H1 (cell line): ENCODE data around the gene PCSK1N. TPM values are rescaled to one million over a fixed set of nuclear protein-coding genes. Genes with fewer than 3 reads are reported as not detected.

Experiments used
- CTCF ChIA-PET: fragments of 300-600 bp; sonication (Branson Sonifier 250); formaldehyde crosslinking; loops from one replicate; lab custom pipeline; 2021; ENCODE audit not compliant: partially characterized antibody; lab: Charles Lee
- POLR2A ChIA-PET: fragments of 300-600 bp; sonication (Branson Sonifier 250); formaldehyde crosslinking; loops from one replicate; lab custom pipeline; 2021; ENCODE audit warnings: inconsistent platforms; ENCODE audit not compliant: partially characterized antibody; lab: Charles Lee
- DNase-seq, 2 experiments: peaks; one replicate each; pipeline versions ENCODE4 v3.0.0 to v3.0.0-alpha.2; 2010 to 2022; ENCODE audit warnings: low spot score in 2 of 2, low read depth in 1 of 2, mixed read lengths in 1 of 2
- FAIRE-seq: peaks from 2 replicates; lab custom pipeline; 2011; peaks lifted over from hg19 to GRCh38; lab: Jason Lieb, UNC
- H2AFZ ChIP-seq: 2 replicates; pipeline ENCODE4 v1.8.1; 2012; ENCODE audit warnings: low read length, inconsistent platforms
- H2AK5ac ChIP-seq: 2 replicates; pipeline ENCODE4 v1.6.1; 2013; ENCODE audit warnings: low read depth, low read length
- H2BK120ac ChIP-seq: replicated peaks from 2 replicates; pipeline ENCODE3; 2013; ENCODE audit warnings: low read depth, low read length, inconsistent platforms
- H2BK12ac ChIP-seq: 2 replicates; pipeline ENCODE4 v1.6.1; 2013; ENCODE audit warnings: low read depth, low read length
- H2BK15ac ChIP-seq: 2 replicates; pipeline ENCODE4 v1.6.1; 2013; ENCODE audit warnings: low read length
- H2BK20ac ChIP-seq: 2 replicates; pipeline ENCODE4 v1.6.1; 2013; ENCODE audit warnings: low read length
- H2BK5ac ChIP-seq: 2 replicates; pipeline ENCODE4 v1.6.1; 2013; ENCODE audit warnings: low read depth, low read length
- H3K14ac ChIP-seq: 2 replicates; pipeline ENCODE4 v1.6.1; 2013; ENCODE audit warnings: inconsistent platforms; ENCODE audit not compliant: insufficient read length
- H3K18ac ChIP-seq: 2 replicates; pipeline ENCODE4 v1.6.1; 2013; ENCODE audit warnings: low read length; ENCODE audit errors: extremely low read depth
- H3K23ac ChIP-seq: 2 replicates; pipeline ENCODE4 v1.6.1; 2013; ENCODE audit warnings: inconsistent platforms; ENCODE audit not compliant: insufficient read length
- H3K23me2 ChIP-seq: 2 replicates; pipeline ENCODE4 v1.6.1; 2013; ENCODE audit warnings: low read depth, low read length
- H3K27ac ChIP-seq: 2 replicates; pipeline ENCODE4 v1.6.1; 2011; ENCODE audit warnings: low read depth, low read length, inconsistent platforms
- H3K27me3 ChIP-seq, 4 experiments: replicated peaks in 1 of 4; 1 replicate in 1 of 4; 2 replicates in 3 of 4; pipeline versions ENCODE4 v1.6.1 to v1.8.1; 2011 to 2013; ENCODE audit warnings: low read length in 3 of 4, mild to moderate bottlenecking in 3 of 4, inconsistent platforms in 2 of 4, mixed read lengths in 2 of 4, moderate library complexity in 1 of 4; ENCODE audit not compliant: control insufficient read depth in 3 of 4, insufficient read depth in 3 of 4; ENCODE audit errors: extremely low read depth in 1 of 4
- H3K36me3 ChIP-seq, 4 experiments: 2 replicates each; pipeline versions ENCODE4 v1.6.1 to v1.8.1; 2011 to 2013; ENCODE audit warnings: mild to moderate bottlenecking in 4 of 4, low read length in 3 of 4, moderate library complexity in 2 of 4, control low read depth in 1 of 4, inconsistent platforms in 1 of 4; ENCODE audit not compliant: insufficient read depth in 4 of 4, control insufficient read depth in 2 of 4
- H3K4ac ChIP-seq: replicated peaks from 2 replicates; pipeline ENCODE3; 2013; ENCODE audit warnings: low read length, low read depth, mixed read lengths, inconsistent platforms; ENCODE audit not compliant: insufficient read length
- H3K4me1 ChIP-seq, 4 experiments: replicated peaks in 1 of 4; 1 replicate in 1 of 4; 2 replicates in 3 of 4; pipeline versions ENCODE4 v1.6.1 to v1.8.1; 2011 to 2013; ENCODE audit warnings: low read length in 3 of 4, inconsistent platforms in 2 of 4, mixed read lengths in 1 of 4; ENCODE audit not compliant: insufficient read depth in 4 of 4, control insufficient read depth in 3 of 4
- H3K4me2 ChIP-seq, 2 experiments: 2 replicates each; pipeline versions ENCODE4 v1.6.1 to v1.8.1; 2011 to 2013; ENCODE audit warnings: low read depth in 2 of 2, low read length in 2 of 2, control low read depth in 1 of 2, inconsistent platforms in 1 of 2, mild to moderate bottlenecking in 1 of 2; ENCODE audit not compliant: insufficient read depth in 1 of 2
- H3K4me3 ChIP-seq, 4 experiments: fragments of 200-600, 300-600 bp in 1 of 4; sonication (generic), shearing (Covaris generic), sonication (Bioruptor Twin) in 1 of 4; 2 replicates each; pipeline versions ENCODE4 v1.5.1 to v1.8.1; 2011 to 2016; ENCODE audit warnings: low read length in 4 of 4, low read depth in 3 of 4, control low read depth in 2 of 4, inconsistent platforms in 2 of 4, mild to moderate bottlenecking in 2 of 4, mixed read lengths in 1 of 4, moderate library complexity in 1 of 4; ENCODE audit not compliant: insufficient read depth in 2 of 4; ENCODE audit errors: extremely low read depth in 1 of 4
- H3K56ac ChIP-seq: replicated peaks from 2 replicates; pipeline ENCODE3; 2013; ENCODE audit warnings: low read depth, mild to moderate bottlenecking, mixed read lengths, low read length, inconsistent platforms; ENCODE audit not compliant: insufficient read length
- H3K79me1 ChIP-seq: 2 replicates; pipeline ENCODE4 v1.6.1; 2013; ENCODE audit warnings: low read depth, low read length, control low read depth
- H3K79me2 ChIP-seq, 2 experiments: 2 replicates each; pipeline versions ENCODE4 v1.6.1 to v1.8.1; 2012 to 2013; ENCODE audit warnings: low read length in 2 of 2, mild to moderate bottlenecking in 2 of 2, inconsistent platforms in 1 of 2; ENCODE audit not compliant: insufficient read depth in 2 of 2, control insufficient read depth in 1 of 2
- H3K9ac ChIP-seq, 4 experiments: replicated peaks in 1 of 4; 1 replicate in 1 of 4; 2 replicates in 3 of 4; pipeline versions ENCODE4 v1.6.1 to v1.8.1; 2011 to 2013; ENCODE audit warnings: low read depth in 3 of 4, low read length in 3 of 4, control low read depth in 2 of 4, mild to moderate bottlenecking in 2 of 4, moderate library complexity in 2 of 4, inconsistent platforms in 1 of 4; ENCODE audit errors: extremely low read depth in 1 of 4
- H3K9me3 ChIP-seq, 2 experiments: 2 replicates each; pipeline versions ENCODE4 v1.6.1 to v1.8.1; 2012 to 2013; ENCODE audit warnings: mild to moderate bottlenecking in 2 of 2, moderate library complexity in 2 of 2, control low read depth in 1 of 2, inconsistent platforms in 1 of 2, low read depth in 1 of 2, low read length in 1 of 2, mixed read lengths in 1 of 2; ENCODE audit not compliant: insufficient read depth in 2 of 2
- H4K20me1 ChIP-seq, 2 experiments: replicated peaks in 1 of 2; 2 replicates each; pipeline versions ENCODE3 to v1.8.1; 2011 to 2013; ENCODE audit warnings: inconsistent platforms in 2 of 2, low read length in 2 of 2, mild to moderate bottlenecking in 1 of 2; ENCODE audit not compliant: insufficient read depth in 2 of 2, control insufficient read depth in 1 of 2
- H4K5ac ChIP-seq: 2 replicates; pipeline ENCODE4 v1.6.1; 2013; ENCODE audit warnings: low read length, low read depth, mixed read lengths, inconsistent platforms; ENCODE audit not compliant: insufficient read length
- H4K8ac ChIP-seq: 2 replicates; pipeline ENCODE4 v1.8.0; 2013; ENCODE audit warnings: mild to moderate bottlenecking, moderate library complexity, low read length, inconsistent platforms; ENCODE audit not compliant: insufficient read depth; ENCODE audit errors: extremely low read depth
- H4K91ac ChIP-seq: replicated peaks from 2 replicates; pipeline ENCODE3; 2013; ENCODE audit warnings: low read length, mixed read lengths, inconsistent platforms; ENCODE audit not compliant: insufficient read length
- CBX8 ChIP-seq: fragments of 300-800, 300-1000 bp; sonication (generic); IDR thresholded peaks from 2 replicates; pipeline ENCODE4 v1.7.1; 2016; ENCODE audit warnings: low read depth, low read length, borderline replicate concordance
- CEBPB ChIP-seq: IDR thresholded peaks from 2 replicates; pipeline ENCODE4 v1.6.1; 2012; ENCODE audit warnings: low read depth, low read length
- E2F6 ChIP-seq: IDR thresholded peaks from 2 replicates; pipeline ENCODE4 v1.6.1; 2012; ENCODE audit warnings: inconsistent platforms
- FOSL1 ChIP-seq: IDR thresholded peaks from 2 replicates; pipeline ENCODE4 v1.6.1; 2011; ENCODE audit warnings: mild to moderate bottlenecking, low read depth, low read length, moderate library complexity; ENCODE audit not compliant: insufficient read depth
- HDAC2 ChIP-seq, 2 experiments: fragments of 300-600 bp in 1 of 2; sonication (generic) in 1 of 2; IDR thresholded peaks; 2 replicates each; pipeline ENCODE4 v1.6.1; 2011 to 2012; ENCODE audit warnings: low read depth in 2 of 2, low read length in 2 of 2, mild to moderate bottlenecking in 2 of 2, moderate library complexity in 2 of 2, borderline replicate concordance in 1 of 2, inconsistent platforms in 1 of 2
- KDM1A ChIP-seq: fragments of 200-600, 300-600 bp; sonication (generic); IDR thresholded peaks from 2 replicates; pipeline ENCODE4 v1.7.1; 2016; ENCODE audit warnings: mild to moderate bottlenecking, low read length, borderline replicate concordance
- PHF8 ChIP-seq: fragments of 200-600 bp; sonication (generic); conservative IDR thresholded peaks from 2 replicates; pipeline ENCODE4 v1.7.1; 2012; ENCODE audit warnings: low read depth, mild to moderate bottlenecking, inconsistent platforms, low read length, moderate library complexity
- RAD21 ChIP-seq, 2 experiments: IDR thresholded peaks in 1 of 2; conservative IDR thresholded peaks in 1 of 2; 2 replicates each; pipeline ENCODE4 v1.6.1; 2011; ENCODE audit warnings: low read depth in 2 of 2, low read length in 2 of 2, improper control_type of control experiment in 1 of 2, inconsistent platforms in 1 of 2, mild to moderate bottlenecking in 1 of 2, moderate library complexity in 1 of 2
- RFX5 ChIP-seq: IDR thresholded peaks from 2 replicates; pipeline ENCODE4 v1.6.1; 2011; ENCODE audit warnings: low read depth, low read length, improper control_type of control experiment, borderline replicate concordance
- SIX5 ChIP-seq: IDR thresholded peaks from 2 replicates; pipeline ENCODE4 v1.6.1; 2011; ENCODE audit warnings: mild to moderate bottlenecking, low read depth, low read length
- SP2 ChIP-seq: IDR thresholded peaks from 2 replicates; pipeline ENCODE4 v1.6.1; 2012; ENCODE audit warnings: mild to moderate bottlenecking, low read length, inconsistent platforms
- TEAD4 ChIP-seq: IDR thresholded peaks from 2 replicates; pipeline ENCODE4 v1.6.1; 2012; ENCODE audit warnings: low read depth, low read length, inconsistent platforms, mixed read lengths
- WGBS, 2 experiments: shearing (Covaris generic) in 1 of 2; methylation state at CpG; one replicate each; pipeline versions ENCODE4 v1.1.6 to v1.1.7; 2013 to 2015; ENCODE audit warnings: low lambda C conversion rate in 2 of 2, mixed read lengths in 2 of 2, inconsistent platforms in 1 of 2, low coverage in 1 of 2, missing lambda C conversion rate in 1 of 2; ENCODE audit not compliant: insufficient replicate concordance in 2 of 2, insufficient coverage in 1 of 2, insufficient read length in 1 of 2; ENCODE audit errors: extremely low coverage in 1 of 2, missing lambda C conversion rate in 1 of 2; 5-methylcytosine and 5-hydroxymethylcytosine counted together
- polyA plus RNA-seq, 7 experiments: library from polyadenylated mRNA; depleted of rRNA in 3 of 7; stranded (reverse) in 5 of 7; unstranded in 2 of 7; fragments of >200 nt in 5 of 7; fragments of 200-250 nt in 2 of 7; gene quantifications; 1 replicate in 5 of 7; 2 replicates in 1 of 7; 4 replicates in 1 of 7; pipeline versions ENCODE4 v1.2.1 to v1.2.3, GENCODE V29; 2011 to 2013; ENCODE audit warnings: missing spikeins in 2 of 7, mixed read lengths in 2 of 7
- total RNA-seq: library from RNA; stranded (reverse); fragmentation: NEBNext Ultra II Directional; extraction: Animal tissue kit (Norgen Biotek cat#: 25700); gene quantifications from 2 replicates; pipeline ENCODE4 v1.2.1, GENCODE V29; 2021

Gene PCSK1N
- total and polyA plus RNA-seq, 2 of the 8 experiments (the other 6 are each of a cell fraction or from before 2014, with no cell fraction given) = 3.6 to 4.5 TPM

GRCh38 chrX:48791063-48791820 is 44.2 kb downstream of the PCSK1N start:
- Histone ChIP-seq H3K4ac (no peak overlapping the region), H2BK5ac (no peak overlapping the region), H3K9me3 (no peaks in the 10 kb centered on the region), H3K4me2 (no peak overlapping the region), H4K8ac (no peak overlapping the region), H3K9ac (no peak overlapping the region), H3K56ac (no peak overlapping the region), H3K18ac (no peak overlapping the region), H3K27me3 (no peaks in the 10 kb centered on the region), H4K91ac (no peak overlapping the region), H3K4me1 (no peaks in the 10 kb centered on the region), H3K79me1 (no peaks in the 10 kb centered on the region), H2BK15ac (no peak overlapping the region), H4K20me1 (no peaks in the 10 kb centered on the region), H2AK5ac (no peak overlapping the region), H3K79me2 (no peaks in the 10 kb centered on the region), H3K14ac (no peak overlapping the region), H3K27ac (no peak overlapping the region), H3K23ac (no peak overlapping the region), H2AFZ (no peak overlapping the region), H4K5ac (no peak overlapping the region), H3K36me3 (no peaks in the 10 kb centered on the region), H3K4me3 (no peak overlapping the region), H3K23me2 (no peaks in the 10 kb centered on the region), H2BK120ac (no peak overlapping the region), H2BK12ac (no peak overlapping the region), H2BK20ac (no peak overlapping the region)
- ChIA-PET CTCF (interaction anchor here (0.8 kb wide), 1 partner anchor 93 kb away, joined by 3 read pairs; no protein-coding TSS in a partner anchor), POLR2A (no interaction called here)
- DNase-seq = no peak
- FAIRE-seq = no peak
- 91% methylated on average over 4 of the region's 11 CpGs; no CpG with 5 or more reads in 1 of the 2 experiments for WGBS, 2 experiments
- TF ChIP-seq E2F6 = no peak
- no peak for TF ChIP-seq FOSL1
- no peak for TF ChIP-seq PHF8
- TF ChIP-seq TEAD4 = no peak
- TF ChIP-seq RFX5 = no peak
- TF ChIP-seq CBX8 = no peak
- no peak for TF ChIP-seq KDM1A
- no peak for TF ChIP-seq SIX5
- TF ChIP-seq CEBPB = no peak
- no peak for TF ChIP-seq RAD21 (IDR thresholded peaks at IDR 0.05 in 1 of 2, conservative IDR thresholded peaks at IDR 0.05 in 1 of 2; ENCODE audit: low read depth in 2 of 2, low read length in 2 of 2)
- no peak for TF ChIP-seq HDAC2 (IDR thresholded peaks at IDR 0.05; ENCODE audit: borderline replicate concordance in 1 of 2, low read depth in 2 of 2, low read length in 2 of 2)
- TF ChIP-seq SP2 = no peak
